HG03097 (cell line): ENCODE measurements around the gene HMGCR.

ENCODE experiments used
- ATAC-seq: cut with Tn5 transposase; IDR thresholded peaks from one replicate; pipeline ENCODE4 v1.9.1; 2021; ENCODE audit not compliant: unreplicated experiment, low FRiP score

The HMGCR gene

DNA sequence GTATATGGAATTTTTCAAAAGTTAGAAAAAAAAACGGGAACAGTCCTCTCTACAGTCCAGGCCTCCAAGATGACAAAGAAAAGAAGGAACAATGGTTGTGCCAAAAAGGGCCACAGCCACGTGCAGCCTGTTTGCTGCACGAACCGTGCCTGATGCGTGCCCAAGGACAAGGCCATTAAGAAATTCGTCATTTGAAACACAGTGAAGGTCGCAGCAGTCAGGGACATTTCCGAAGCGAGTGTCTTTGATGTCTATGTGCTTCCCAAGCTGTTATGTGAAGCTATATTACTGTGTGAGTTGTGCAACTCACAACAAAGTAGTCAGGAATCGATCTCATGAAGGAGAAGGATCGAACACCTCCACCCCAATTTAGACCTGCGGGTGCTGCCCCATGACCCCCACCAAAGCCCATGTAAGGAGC, 37.4 kb downstream of the HMGCR start:
- ATAC-seq = no peak

- no peak for ATAC-seq
These were observed 38.4 kb downstream of the HMGCR start for GRCh38 chr5:75375414-75375813.

DNA sequence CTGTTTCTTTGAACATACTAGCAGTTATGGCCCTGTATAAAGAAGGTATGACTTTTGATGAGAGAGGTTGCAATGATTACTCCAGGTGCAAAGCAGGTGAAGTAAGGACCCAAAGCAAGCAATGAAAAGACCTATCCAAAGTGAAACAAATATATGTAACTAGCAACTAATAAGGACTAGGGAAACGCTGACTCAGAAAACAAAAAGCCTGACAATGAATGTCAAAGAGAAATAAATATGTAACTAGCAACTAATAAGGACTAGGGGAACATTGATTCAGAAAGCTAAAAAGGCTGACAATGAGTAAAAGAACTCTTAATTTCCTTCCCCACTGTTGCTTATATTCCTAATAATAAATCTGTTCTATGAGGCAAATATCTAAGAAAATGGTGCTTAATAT, 43.1 kb downstream of the HMGCR start:
- ATAC-seq = no peak

GRCh38 chr5:75381456-75381855, 44.4 kb downstream of the HMGCR start:
- ATAC-seq = no peak

DNA sequence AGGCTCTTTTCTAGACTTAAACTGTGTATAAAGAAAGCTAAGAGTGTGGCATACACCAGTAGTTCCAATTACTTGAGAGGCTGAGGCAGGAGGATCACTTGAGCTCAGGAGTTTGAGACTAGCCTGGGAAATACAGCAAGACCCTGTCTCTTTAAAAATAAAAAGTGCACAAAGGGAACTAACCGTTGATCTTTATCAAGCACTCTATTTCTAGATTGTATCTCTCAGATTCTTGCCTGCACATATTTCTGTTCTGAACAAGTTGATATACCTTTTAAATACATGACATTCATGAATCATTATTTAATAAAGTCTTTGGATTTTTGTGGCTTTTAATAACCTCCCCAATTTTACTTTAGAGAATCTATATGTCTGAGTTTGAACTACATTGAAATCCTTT, 47.2 kb downstream of the HMGCR start:
- ATAC-seq = no peak

- no peak for ATAC-seq
These were observed 50.8 kb downstream of the HMGCR start for GRCh38 chr5:75387806-75388205.

- no peak for ATAC-seq
These were observed 52.4 kb downstream of the HMGCR start for GRCh38 chr5:75389430-75389829.

DNA sequence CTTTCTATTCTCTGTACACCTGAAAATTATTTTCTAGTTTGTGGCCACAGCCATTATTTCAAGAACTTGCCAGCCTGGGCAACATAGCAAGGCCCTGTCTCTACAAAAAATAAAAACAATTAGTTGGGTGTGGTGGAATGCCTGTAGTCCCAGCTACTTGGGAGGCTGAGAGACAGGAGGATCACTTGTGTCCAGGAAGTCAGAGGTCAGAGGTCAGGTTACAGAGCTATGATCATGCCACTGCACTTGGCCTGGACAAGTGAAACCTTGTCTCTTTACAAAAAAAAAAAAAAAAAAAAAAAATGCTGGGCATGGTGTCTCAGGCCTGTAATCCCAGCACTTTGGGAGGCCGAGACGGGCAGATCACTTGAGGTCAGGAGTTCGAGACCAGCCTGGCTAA, 58.3 kb downstream of the HMGCR start:
- no peak for ATAC-seq

- no peak for ATAC-seq
These were observed 68.3 kb downstream of the HMGCR start for GRCh38 chr5:75405296-75405695.
